DND-41 (cell line): ENCODE results near the gene USPL1.
A peak's percentile ranks its signal among the peaks of the same experiment; 100 is the strongest.

ENCODE experiments used
- ATAC-seq: fragments of 200-7000 bp; cut with Tn5 transposase; 3 replicates; pipeline ENCODE4 v1.9.1; 2021; ENCODE audit warnings: low read depth; ENCODE audit not compliant: insufficient read depth
- DNase-seq: peaks from one replicate; pipeline ENCODE4 v3.0.0-alpha.2; 2020
- H2AFZ ChIP-seq: 2 replicates; pipeline ENCODE4 v1.6.0; 2012; ENCODE audit warnings: low read depth, low read length
- H3K27ac ChIP-seq: 2 replicates; pipeline ENCODE4 v1.5.1; 2012; ENCODE audit warnings: low read length, inconsistent platforms
- H3K27me3 ChIP-seq: fragments of 200-600 bp; sonication (generic); 2 replicates; pipeline ENCODE4 v1.6.0; 2012; ENCODE audit warnings: low read length, mild to moderate bottlenecking, inconsistent platforms; ENCODE audit not compliant: insufficient read depth, poor library complexity
- H3K36me3 ChIP-seq: 2 replicates; pipeline ENCODE4 v1.5.1; 2012; ENCODE audit warnings: low read length, inconsistent platforms; ENCODE audit not compliant: insufficient read depth
- H3K4me1 ChIP-seq: 2 replicates; pipeline ENCODE4 v1.5.1; 2012; ENCODE audit warnings: mild to moderate bottlenecking, low read length; ENCODE audit not compliant: insufficient read depth
- H3K4me2 ChIP-seq: 2 replicates; pipeline ENCODE4 v1.6.0; 2012; ENCODE audit warnings: mild to moderate bottlenecking, moderate library complexity, low read length, inconsistent platforms; ENCODE audit not compliant: insufficient read depth
- H3K4me3 ChIP-seq, 2 experiments: fragments of 200-600 bp in 1 of 2; shearing (Covaris generic) in 1 of 2; 2 replicates each; pipeline ENCODE4 v1.5.1; 2012 to 2016; ENCODE audit warnings: inconsistent platforms in 2 of 2, low read length in 2 of 2, mild to moderate bottlenecking in 2 of 2, low read depth in 1 of 2, moderate library complexity in 1 of 2
- H3K79me2 ChIP-seq: 2 replicates; pipeline ENCODE4 v1.6.0; 2012; ENCODE audit warnings: low read length, inconsistent platforms; ENCODE audit not compliant: insufficient read depth
- H3K9ac ChIP-seq: 2 replicates; pipeline ENCODE4 v1.6.0; 2012; ENCODE audit warnings: low read depth, mild to moderate bottlenecking, inconsistent platforms, low read length, moderate library complexity
- H3K9me3 ChIP-seq: 2 replicates; pipeline ENCODE4 v1.5.1; 2012; ENCODE audit warnings: low read length, moderate library complexity, mild to moderate bottlenecking, inconsistent platforms; ENCODE audit not compliant: insufficient read depth, severe bottlenecking
- H4K20me1 ChIP-seq: 2 replicates; pipeline ENCODE4 v1.6.0; 2012; ENCODE audit warnings: low read length; ENCODE audit not compliant: insufficient read depth
- CTCF ChIP-seq: IDR thresholded peaks from 2 replicates; pipeline ENCODE4 v1.5.1; 2012; ENCODE audit warnings: borderline replicate concordance, low read length, moderate library complexity, mild to moderate bottlenecking; ENCODE audit not compliant: poor library complexity, severe bottlenecking; ENCODE audit errors: extremely low read depth
- EZH2 ChIP-seq: IDR thresholded peaks from 3 replicates; pipeline ENCODE4 v1.6.1; 2012; ENCODE audit warnings: borderline replicate concordance, low read depth, mild to moderate bottlenecking, moderate library complexity, low read length, inconsistent platforms; ENCODE audit not compliant: severe bottlenecking

USPL1 gene

GRCh38 chr13:30620941-30621340 is 3.2 kb downstream of the USPL1 start:
- no peak overlapping the region for H3K27ac ChIP-seq
- H2AFZ ChIP-seq: no peak overlapping the region
- peaks cover 96% of the 10 kb centered on the region for H3K79me2 ChIP-seq
- TF ChIP-seq CTCF (no peak), EZH2 (no peak)
- H3K4me3 ChIP-seq: no peak overlapping the region
- H3K27me3 ChIP-seq: no peaks in the 10 kb centered on the region
- peaks cover 12% of the 10 kb centered on the region; the same call in 1 of the 2 replicates for H4K20me1 ChIP-seq
- H3K36me3 ChIP-seq: peaks cover 41% of the 10 kb centered on the region
- H3K4me1 ChIP-seq: peaks cover 27% of the 10 kb centered on the region
- no peak overlapping the region for H3K9ac ChIP-seq
- DNase-seq (no peak), ATAC-seq (no peak)
- no peaks in the 10 kb centered on the region for H3K9me3 ChIP-seq
- peak overlapping the region; percentile 91; the same call in 1 of the 2 replicates for H3K4me2 ChIP-seq

- H3K4me3 ChIP-seq: no peak overlapping the region
- H3K79me2 ChIP-seq: peaks cover 98% of the 10 kb centered on the region
- DNase-seq (no peak), ATAC-seq (no peak)
- H3K4me2 ChIP-seq: no peak overlapping the region
- no peak overlapping the region for H3K27ac ChIP-seq
- H4K20me1 ChIP-seq: peaks cover 12% of the 10 kb centered on the region; the same call in 1 of the 2 replicates
- no peaks in the 10 kb centered on the region for H3K27me3 ChIP-seq
- no peaks in the 10 kb centered on the region for H3K9me3 ChIP-seq
- TF ChIP-seq EZH2 (no peak), CTCF (no peak)
- no peak overlapping the region for H2AFZ ChIP-seq
- peaks cover 47% of the 10 kb centered on the region for H3K36me3 ChIP-seq
- H3K9ac ChIP-seq: no peak overlapping the region
- H3K4me1 ChIP-seq: peaks cover 27% of the 10 kb centered on the region
Observed at GRCh38 chr13:30622551-30622950, 4.8 kb downstream of the USPL1 start.

GRCh38 chr13:30623392-30623791 is 5.7 kb downstream of the USPL1 start:
- H3K4me2 ChIP-seq: no peak overlapping the region; the same call in 1 of the 2 replicates
- no peak overlapping the region for H3K9ac ChIP-seq
- H3K9me3 ChIP-seq: no peaks in the 10 kb centered on the region
- TF ChIP-seq EZH2 (no peak), CTCF (no peak)
- H3K27ac ChIP-seq: no peak overlapping the region
- H3K79me2 ChIP-seq: peaks cover 98% of the 10 kb centered on the region
- H3K4me3 ChIP-seq: no peak overlapping the region
- peaks cover 12% of the 10 kb centered on the region; the same call in 1 of the 2 replicates for H4K20me1 ChIP-seq
- ATAC-seq (no peak), DNase-seq (no peak)
- H2AFZ ChIP-seq: no peak overlapping the region
- H3K36me3 ChIP-seq: peaks cover 50% of the 10 kb centered on the region
- peaks cover 27% of the 10 kb centered on the region for H3K4me1 ChIP-seq
- no peaks in the 10 kb centered on the region for H3K27me3 ChIP-seq

- Histone ChIP-seq H3K4me2 (no peak overlapping the region), H2AFZ (no peak overlapping the region), H3K79me2 (peaks cover 98% of the 10 kb centered on the region), H3K27me3 (no peaks in the 10 kb centered on the region), H4K20me1 (peaks cover 13% of the 10 kb centered on the region), H3K4me3 (no peak overlapping the region), H3K4me1 (peaks cover 15% of the 10 kb centered on the region), H3K9ac (no peak overlapping the region), H3K27ac (peak overlapping the region; percentile 9; the same call in 1 of the 2 replicates), H3K9me3 (no peaks in the 10 kb centered on the region), H3K36me3 (peaks cover 63% of the 10 kb centered on the region)
- TF ChIP-seq EZH2 (no peak), CTCF (no peak)
- ATAC-seq: no peak
- no peak for DNase-seq
Observed at GRCh38 chr13:30624630-30625029, 6.9 kb downstream of the USPL1 start.
